Kidney tubule cell (primary cell): Measurements from ENCODE around the gene TCHP.
"Not testable (repeated sequence)": the region's sequence is repeated elsewhere in the genome, so short reads cannot be mapped to it uniquely, and the experiment has no call there.

ENCODE experiments used
- DNase-seq: peaks from one replicate; pipeline ENCODE4 v3.0.0-alpha.2; 2018; ENCODE audit warnings: low spot score

Gene TCHP

GRCh38 chr12:109879351-109880042, 20.6 kb upstream of the TCHP start:
- no peak for DNase-seq

- DNase-seq: peak; percentile 89
These were observed 19.8 kb upstream of the TCHP start, which contains the start of gene GLTP for GRCh38 chr12:109880043-109880931. GLTP (minus strand) TSS chr12:109880541; CDS start chr12:109880374, 167 bp downstream.

- no peak for DNase-seq
These were observed 19.1 kb upstream of the TCHP start for GRCh38 chr12:109880938-109881337.

- peak; percentile 43 for DNase-seq
These were observed 18.3 kb upstream of the TCHP start for GRCh38 chr12:109881752-109882151.

GRCh38 chr12:109883461-109883860, 16.6 kb upstream of the TCHP start:
- no peak for DNase-seq

- DNase-seq: no peak
These were observed 14.5 kb upstream of the TCHP start for GRCh38 chr12:109885616-109886015.

- peak; percentile 87 for DNase-seq
These were observed 11.7 kb upstream of the TCHP start for GRCh38 chr12:109888179-109889020.

- DNase-seq: peak; percentile 25
These were observed 9.4 kb upstream of the TCHP start for GRCh38 chr12:109890620-109891170.

- not testable (repeated sequence) for DNase-seq
These were observed 8.3 kb upstream of the TCHP start for GRCh38 chr12:109891731-109892130.

GRCh38 chr12:109892165-109892715, 7.8 kb upstream of the TCHP start:
- DNase-seq: no peak

- DNase-seq: no peak
These were observed 7.3 kb upstream of the TCHP start for GRCh38 chr12:109892748-109893147.

- DNase-seq: no peak
These were observed 6.6 kb upstream of the TCHP start for GRCh38 chr12:109893261-109893995.

GRCh38 chr12:109894939-109895338, 5.1 kb upstream of the TCHP start:
- no peak for DNase-seq

GRCh38 chr12:109896188-109896587, 3.9 kb upstream of the TCHP start:
- DNase-seq: no peak

- DNase-seq: no peak
These were observed 3.0 kb upstream of the TCHP start for GRCh38 chr12:109897029-109897428.

GRCh38 chr12:109899345-109899744, 729 bp upstream of the TCHP start:
- not testable (repeated sequence) for DNase-seq

GRCh38 chr12:109900752-109901580, 892 bp downstream of the TCHP start:
- no peak for DNase-seq

GRCh38 chr12:109902891-109903418, 2.9 kb downstream of the TCHP start:
- no peak for DNase-seq

- DNase-seq: no peak
These were observed 5.2 kb downstream of the TCHP start for GRCh38 chr12:109905301-109905700.
